Measurements from ENCODE around the gene ATP5PO.

DNA sequence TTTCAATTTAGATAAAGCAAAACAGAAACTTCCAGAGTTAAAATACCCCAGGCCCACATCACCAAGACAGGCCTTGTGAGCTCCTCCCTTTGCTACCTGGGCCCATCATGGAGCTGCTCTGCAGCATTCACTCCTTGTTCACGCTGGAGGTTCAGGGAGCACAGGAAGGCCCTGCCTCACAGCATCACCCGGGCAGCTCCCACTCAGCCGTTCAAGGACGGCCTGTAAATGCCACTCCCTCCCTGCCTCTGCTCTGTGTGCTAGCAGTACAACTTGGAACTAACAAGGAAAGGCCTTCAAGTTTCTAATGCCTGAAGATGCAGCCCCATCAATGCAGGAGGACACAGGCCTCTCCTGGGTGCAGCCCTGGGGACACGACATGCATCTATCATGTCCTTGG is 11.6 kb downstream of the ATP5PO start:
- TF ChIP-seq POLR2A (IDR thresholded peaks at IDR 0.05), result no peak
- TF ChIP-seq, protein P1, sequence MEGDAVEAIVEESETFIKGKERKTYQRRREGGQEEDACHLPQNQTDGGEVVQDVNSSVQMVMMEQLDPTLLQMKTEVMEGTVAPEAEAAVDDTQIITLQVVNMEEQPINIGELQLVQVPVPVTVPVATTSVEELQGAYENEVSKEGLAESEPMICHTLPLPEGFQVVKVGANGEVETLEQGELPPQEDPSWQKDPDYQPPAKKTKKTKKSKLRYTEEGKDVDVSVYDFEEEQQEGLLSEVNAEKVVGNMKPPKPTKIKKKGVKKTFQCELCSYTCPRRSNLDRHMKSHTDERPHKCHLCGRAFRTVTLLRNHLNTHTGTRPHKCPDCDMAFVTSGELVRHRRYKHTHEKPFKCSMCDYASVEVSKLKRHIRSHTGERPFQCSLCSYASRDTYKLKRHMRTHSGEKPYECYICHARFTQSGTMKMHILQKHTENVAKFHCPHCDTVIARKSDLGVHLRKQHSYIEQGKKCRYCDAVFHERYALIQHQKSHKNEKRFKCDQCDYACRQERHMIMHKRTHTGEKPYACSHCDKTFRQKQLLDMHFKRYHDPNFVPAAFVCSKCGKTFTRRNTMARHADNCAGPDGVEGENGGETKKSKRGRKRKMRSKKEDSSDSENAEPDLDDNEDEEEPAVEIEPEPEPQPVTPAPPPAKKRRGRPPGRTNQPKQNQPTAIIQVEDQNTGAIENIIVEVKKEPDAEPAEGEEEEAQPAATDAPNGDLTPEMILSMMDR (IDR thresholded peaks at IDR 0.05), result no peak
